SKM-1 treated with dmso at 0.1 percent for 144 hours (cell line): ENCODE data around the gene TLNRD1.
A peak's percentile ranks its signal among the peaks of the same experiment; 100 is the strongest.
"Not testable (repeated sequence)": the region's sequence is repeated elsewhere in the genome, so short reads cannot be mapped to it uniquely, and the experiment has no call there.

Source experiments
- DNase-seq: peaks from one replicate; lab custom pipeline; 2025; ENCODE audit not compliant: unreplicated experiment; lab: John Stamatoyannopoulos, UW

The TLNRD1 gene

GRCh38 chr15:81000624-81001151 lies at the start of gene TLNRD1:
TSS of gene TLNRD1 (plus strand) at chr15:81000923. CDS start at chr15:81002272, 1,349 bp downstream.
- DNase-seq = peak; percentile 90

- no peak for DNase-seq
Measured at GRCh38 chr15:80951941-80952340, 48.8 kb upstream of the TLNRD1 start.

- DNase-seq = no peak
Measured at GRCh38 chr15:80953001-80953952, 47.4 kb upstream of the TLNRD1 start.

GRCh38 chr15:80953953-80954778 lies 46.6 kb upstream of the TLNRD1 start:
- no peak for DNase-seq

- not testable (repeated sequence) for DNase-seq
Measured at GRCh38 chr15:80955571-80956452, 44.9 kb upstream of the TLNRD1 start.

- DNase-seq = no peak
Measured at GRCh38 chr15:80957556-80957955, 43.2 kb upstream of the TLNRD1 start.

GRCh38 chr15:80957976-80958375 lies 42.7 kb upstream of the TLNRD1 start:
- no peak for DNase-seq

GRCh38 chr15:80958818-80959495 lies 41.8 kb upstream of the TLNRD1 start:
- no peak for DNase-seq

- DNase-seq = not testable (repeated sequence)
Measured at GRCh38 chr15:80965454-80965853, 35.3 kb upstream of the TLNRD1 start.

- no peak for DNase-seq
Measured at GRCh38 chr15:80966431-80967197, 34.1 kb upstream of the TLNRD1 start.

- DNase-seq = no peak
Measured at GRCh38 chr15:80967451-80967850, 33.3 kb upstream of the TLNRD1 start.

- DNase-seq = no peak
Measured at GRCh38 chr15:80967991-80968510, 32.7 kb upstream of the TLNRD1 start.

- DNase-seq = no peak
Measured at GRCh38 chr15:80969316-80969715, 31.4 kb upstream of the TLNRD1 start.

- DNase-seq = peak; percentile 32
Measured at GRCh38 chr15:80970018-80970657, 30.6 kb upstream of the TLNRD1 start.

GRCh38 chr15:80970658-80971057 lies 30.1 kb upstream of the TLNRD1 start:
- no peak for DNase-seq

GRCh38 chr15:80971143-80971542 lies 29.6 kb upstream of the TLNRD1 start:
- DNase-seq = no peak

- DNase-seq = no peak
Measured at GRCh38 chr15:80972276-80972675, 28.4 kb upstream of the TLNRD1 start.

GRCh38 chr15:80974914-80975313 lies 25.8 kb upstream of the TLNRD1 start:
- DNase-seq = no peak
